Activated gamma-delta T cell treated with anti-CD3 and anti-CD28 coated beads, Interleukin-2, amount 50 U/mL, for 16 hours (primary cell): Measurements from ENCODE around the gene GALNT2.
A peak's percentile ranks its signal among the peaks of the same experiment; 100 is the strongest.

Source experiments
- DNase-seq: peaks from one replicate; pipeline ENCODE4 v3.0.0-alpha.2; 2020; ENCODE audit warnings: low read depth

The GALNT2 gene

GRCh38 chr1:230165536-230165935 is 98.5 kb downstream of the GALNT2 start:
- DNase-seq: no peak

GRCh38 chr1:230166366-230167132 is 99.5 kb downstream of the GALNT2 start:
- no peak for DNase-seq

- DNase-seq: peak; percentile 4
These were observed 100.4 kb downstream of the GALNT2 start for GRCh38 chr1:230167419-230167852.

- DNase-seq: no peak
These were observed 102.6 kb downstream of the GALNT2 start for GRCh38 chr1:230169454-230170152.

GRCh38 chr1:230170153-230170547 is 103.1 kb downstream of the GALNT2 start:
- DNase-seq: no peak

GRCh38 chr1:230170622-230171021 is 103.6 kb downstream of the GALNT2 start:
- no peak for DNase-seq

GRCh38 chr1:230171356-230172015 is 104.4 kb downstream of the GALNT2 start:
- no peak for DNase-seq

GRCh38 chr1:230172016-230172537 is 105.0 kb downstream of the GALNT2 start:
- DNase-seq: no peak

GRCh38 chr1:230173187-230173975 is 106.3 kb downstream of the GALNT2 start:
- DNase-seq: no peak

GRCh38 chr1:230174041-230174440 is 107.0 kb downstream of the GALNT2 start:
- DNase-seq: no peak

GRCh38 chr1:230174471-230175162 is 107.6 kb downstream of the GALNT2 start:
- no peak for DNase-seq

- DNase-seq: no peak
These were observed 108.2 kb downstream of the GALNT2 start for GRCh38 chr1:230175163-230175747.

- DNase-seq: no peak
These were observed 108.8 kb downstream of the GALNT2 start for GRCh38 chr1:230175839-230176238.

GRCh38 chr1:230176326-230176725 is 109.3 kb downstream of the GALNT2 start:
- no peak for DNase-seq

- no peak for DNase-seq
These were observed 109.9 kb downstream of the GALNT2 start for GRCh38 chr1:230176871-230177411.

GRCh38 chr1:230179249-230179648 is 112.2 kb downstream of the GALNT2 start:
- DNase-seq: no peak

- DNase-seq: no peak
These were observed 118.3 kb downstream of the GALNT2 start for GRCh38 chr1:230185076-230186001.

- no peak for DNase-seq
These were observed 119.2 kb downstream of the GALNT2 start for GRCh38 chr1:230186003-230186863.
